ENCODE data around the gene NKAIN4.
"Not testable (repeated sequence)": the region's sequence is repeated elsewhere in the genome, so short reads cannot be mapped to it uniquely, and the experiment has no call there.

NKAIN4 gene

GRCh38 chr20:63258781-63259180 lies 4.5 kb upstream of the NKAIN4 start:
- in situ Hi-C loops (cut with MboI; ENCODE audit: low sequenced_read_pairs) = no loop called here

- in situ Hi-C loops (cut with MboI; ENCODE audit: low sequenced_read_pairs) = no loop called here
Measured at GRCh38 chr20:63257629-63258028, 3.4 kb upstream of the NKAIN4 start.

GRCh38 chr20:63256954-63257353 lies 2.7 kb upstream of the NKAIN4 start:
- in situ Hi-C loops (cut with MboI; ENCODE audit: low sequenced_read_pairs) = no loop called here

- in situ Hi-C loops (cut with MboI; ENCODE audit: low sequenced_read_pairs) = no loop called here
Measured at GRCh38 chr20:63255931-63256704, 1.9 kb upstream of the NKAIN4 start.

DNA sequence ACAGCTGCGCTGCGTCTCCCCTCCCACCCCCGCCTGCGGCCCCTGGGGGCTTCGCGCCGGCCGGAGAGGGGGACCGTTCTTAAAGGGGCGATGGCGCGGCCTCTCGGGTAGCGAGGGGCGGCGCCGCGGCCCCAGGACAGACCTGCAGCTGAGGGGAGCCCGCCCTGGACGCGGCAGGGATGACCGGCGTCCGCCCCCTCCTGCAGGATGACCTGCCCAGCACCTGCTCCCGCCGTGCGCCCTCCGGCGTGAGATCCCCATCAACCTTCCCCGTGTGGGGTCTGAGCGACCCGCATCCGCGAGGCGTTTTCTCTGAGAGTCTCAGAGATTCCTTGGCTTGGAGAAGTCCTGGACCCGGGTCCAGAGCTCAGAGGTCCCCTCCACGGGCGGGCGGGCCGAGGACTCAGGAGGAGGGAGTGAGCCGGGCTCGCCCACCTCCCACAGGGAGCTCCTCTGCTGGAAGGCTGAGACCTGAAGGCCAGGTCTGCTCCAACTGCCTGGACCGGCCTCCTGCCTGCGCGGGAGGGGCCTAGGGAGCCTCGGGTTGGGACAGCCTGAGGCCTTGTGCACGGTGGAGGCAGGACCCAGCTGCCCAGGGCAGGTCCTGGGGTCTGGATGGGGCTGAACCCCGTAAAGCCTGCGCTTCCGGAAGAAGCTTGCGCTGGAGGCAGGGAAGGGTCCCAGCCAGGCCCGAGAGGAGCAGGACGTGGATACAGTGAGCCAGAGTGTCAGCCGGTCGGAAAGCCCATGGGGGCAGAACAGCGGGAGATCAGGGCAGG lies 532 bp upstream of the NKAIN4 start:
- in situ Hi-C loops (cut with MboI; ENCODE audit: low sequenced_read_pairs) = no loop called here

DNA sequence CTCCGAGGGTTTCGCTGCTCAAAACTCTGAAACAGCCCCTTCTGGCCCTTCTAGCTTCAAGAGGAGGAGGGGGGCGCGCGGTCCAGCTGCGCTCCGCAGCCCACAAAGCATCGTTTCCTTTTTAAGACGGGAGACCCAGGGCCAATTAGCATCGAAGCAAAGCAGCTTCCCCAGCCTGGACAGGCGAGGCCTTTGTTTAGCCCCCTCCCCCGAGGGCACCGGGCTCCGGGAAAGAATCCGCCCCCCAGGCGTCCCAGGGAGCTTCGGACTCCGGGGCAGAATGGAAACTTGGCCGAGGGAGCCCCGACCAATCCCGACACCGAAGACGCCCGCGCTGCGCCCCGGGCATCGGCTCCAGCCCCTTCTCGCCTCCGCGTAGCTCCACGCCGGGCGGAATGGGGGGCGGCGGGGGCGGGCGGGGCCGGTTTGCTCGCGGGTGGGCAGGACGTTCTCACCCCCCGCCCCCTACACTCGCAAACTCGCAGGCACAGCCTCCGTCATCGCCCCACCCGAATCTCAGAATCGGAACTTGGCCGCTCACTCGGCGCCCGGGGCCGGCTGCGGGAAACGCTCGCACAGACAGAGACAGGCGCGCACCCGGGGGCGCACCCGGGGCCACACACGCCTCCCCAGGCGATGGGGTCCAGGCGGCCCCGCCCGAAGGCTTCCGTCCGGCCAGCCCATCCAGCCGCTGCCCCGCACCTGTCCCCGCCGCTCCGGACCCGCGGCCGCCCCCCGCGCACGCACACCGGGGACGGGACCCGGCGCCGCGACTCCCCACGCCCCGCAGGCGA lies 628 bp downstream of the NKAIN4 start:
- in situ Hi-C loops (cut with MboI; ENCODE audit: low sequenced_read_pairs) = no loop called here

DNA sequence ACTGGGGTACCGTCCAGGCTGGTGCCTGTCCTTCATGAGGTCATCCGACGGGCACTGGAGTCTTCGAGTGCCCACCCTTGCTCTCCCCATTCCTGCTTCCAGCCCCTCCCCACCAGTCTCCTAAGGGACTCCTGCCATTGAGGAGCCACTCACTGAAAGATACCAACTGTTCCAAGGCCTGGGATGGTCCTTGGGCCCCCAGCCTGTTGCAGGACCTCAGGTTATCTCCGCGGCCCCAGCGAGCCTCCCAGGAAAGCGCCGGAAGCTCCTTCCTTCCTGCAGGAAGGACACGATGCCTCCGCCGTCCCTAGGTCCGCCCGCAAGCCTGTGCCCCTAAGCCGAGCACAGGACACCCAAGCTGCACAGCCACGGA lies 1.2 kb downstream of the NKAIN4 start:
- in situ Hi-C loops (cut with MboI; ENCODE audit: low sequenced_read_pairs) = no loop called here

GRCh38 chr20:63252284-63252711 lies 2.0 kb downstream of the NKAIN4 start:
- in situ Hi-C loops (cut with MboI; ENCODE audit: low sequenced_read_pairs) = no loop called here

GRCh38 chr20:63251350-63251749 lies 2.9 kb downstream of the NKAIN4 start:
- in situ Hi-C loops (cut with MboI; ENCODE audit: low sequenced_read_pairs) = not testable (repeated sequence)

GRCh38 chr20:63249891-63250290 lies 4.4 kb downstream of the NKAIN4 start:
- in situ Hi-C loops (cut with MboI; ENCODE audit: low sequenced_read_pairs) = no loop called here

- in situ Hi-C loops (cut with MboI; ENCODE audit: low sequenced_read_pairs) = no loop called here
Measured at GRCh38 chr20:63248835-63249591, 5.2 kb downstream of the NKAIN4 start.

DNA sequence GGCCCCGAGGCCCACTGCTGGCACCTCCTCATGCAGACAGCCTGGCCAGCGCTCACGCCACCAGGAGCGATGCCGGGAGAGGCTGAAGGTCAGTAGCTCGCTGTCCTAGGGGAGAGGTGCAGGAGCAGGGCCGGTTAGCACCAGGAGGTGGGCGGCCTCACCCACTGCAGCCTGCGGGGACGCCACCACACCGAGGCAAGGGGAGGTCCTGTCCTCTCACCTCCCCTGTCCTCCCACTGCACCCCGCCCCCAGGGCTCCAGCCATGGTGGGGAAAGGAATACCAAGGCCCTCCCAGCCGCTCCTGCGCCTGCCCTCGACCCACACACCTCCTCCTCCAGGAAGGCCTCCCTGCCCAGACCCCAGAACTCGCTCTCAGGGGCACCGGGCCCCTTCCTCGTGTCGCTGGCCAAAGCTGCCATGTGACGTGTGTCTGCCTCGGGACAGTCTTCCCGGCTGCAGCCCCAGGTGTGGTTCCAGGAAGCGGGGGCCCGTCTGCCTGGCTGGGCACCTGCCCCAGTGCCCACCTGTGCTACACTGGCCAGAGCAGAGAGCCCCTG lies 6.5 kb downstream of the NKAIN4 start:
- in situ Hi-C loops (cut with MboI; ENCODE audit: low sequenced_read_pairs) = no loop called here

GRCh38 chr20:63246490-63247288 lies 7.6 kb downstream of the NKAIN4 start:
- in situ Hi-C loops (cut with MboI; ENCODE audit: low sequenced_read_pairs) = no loop called here

DNA sequence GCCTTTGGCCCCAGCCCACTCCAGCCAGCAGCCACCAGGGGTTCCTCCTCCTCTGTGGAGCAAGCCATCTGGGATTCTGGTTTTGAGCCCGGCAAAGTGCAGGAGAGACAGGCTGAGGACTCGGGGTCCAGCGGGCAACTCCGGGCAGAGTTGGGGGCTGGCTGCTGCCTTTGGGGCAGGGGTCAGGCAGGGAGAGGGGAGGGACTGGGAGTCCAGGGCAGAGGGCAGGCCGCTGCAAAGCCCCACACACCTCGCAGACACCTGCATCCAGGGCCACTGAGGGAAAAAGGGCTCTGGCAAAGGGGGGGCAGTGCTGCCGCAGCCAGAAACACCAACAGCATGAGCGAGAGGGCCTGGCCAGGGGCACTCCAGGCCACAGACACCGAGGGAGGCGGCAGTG lies 9.8 kb downstream of the NKAIN4 start:
- in situ Hi-C loops (cut with MboI; ENCODE audit: low sequenced_read_pairs) = no loop called here

GRCh38 chr20:63243604-63244247 lies 10.5 kb downstream of the NKAIN4 start:
- in situ Hi-C loops (cut with MboI; ENCODE audit: low sequenced_read_pairs) = no loop called here

GRCh38 chr20:63242736-63243135 lies 11.5 kb downstream of the NKAIN4 start:
- in situ Hi-C loops (cut with MboI; ENCODE audit: low sequenced_read_pairs) = no loop called here

GRCh38 chr20:63241272-63241671 lies 13.0 kb downstream of the NKAIN4 start:
- in situ Hi-C loops (cut with MboI; ENCODE audit: low sequenced_read_pairs) = no loop called here

- in situ Hi-C loops (cut with MboI; ENCODE audit: low sequenced_read_pairs) = no loop called here
Measured at GRCh38 chr20:63240004-63240403, 14.3 kb downstream of the NKAIN4 start.

GRCh38 chr20:63239431-63239830 lies 14.8 kb downstream of the NKAIN4 start:
- in situ Hi-C loops (cut with MboI; ENCODE audit: low sequenced_read_pairs) = no loop called here

All from hTERT RPE-1 (cell line).